GM18519 (cell line): ENCODE data around the gene STMN1.
A peak's percentile ranks its signal among the peaks of the same experiment; 100 is the strongest.

Source experiments
- ATAC-seq: cut with Tn5 transposase; IDR thresholded peaks from one replicate; pipeline ENCODE4 v1.9.1; 2021; ENCODE audit warnings: mild to moderate bottlenecking, moderate library complexity; ENCODE audit not compliant: unreplicated experiment, low FRiP score

Gene STMN1

GRCh38 chr1:25922056-25922970, 16.1 kb upstream of the STMN1 start:
- no peak for ATAC-seq

- ATAC-seq = no peak
These were observed 12.4 kb upstream of the STMN1 start for GRCh38 chr1:25918615-25919014.

GRCh38 chr1:25917996-25918395, 11.8 kb upstream of the STMN1 start:
- no peak for ATAC-seq

- ATAC-seq = no peak
These were observed 10.2 kb upstream of the STMN1 start for GRCh38 chr1:25916460-25916859.

GRCh38 chr1:25914074-25914995, 8.1 kb upstream of the STMN1 start:
- ATAC-seq = no peak

GRCh38 chr1:25913206-25913605, 7.0 kb upstream of the STMN1 start:
- no peak for ATAC-seq

GRCh38 chr1:25912076-25912831, 6.0 kb upstream of the STMN1 start:
- no peak for ATAC-seq

GRCh38 chr1:25911162-25911561, 4.9 kb upstream of the STMN1 start:
- ATAC-seq = no peak

- ATAC-seq = no peak
These were observed 2.8 kb upstream of the STMN1 start for GRCh38 chr1:25909040-25909439.

- ATAC-seq = no peak
These were observed 1.9 kb upstream of the STMN1 start for GRCh38 chr1:25908161-25908560.

GRCh38 chr1:25907601-25908000, 1.4 kb upstream of the STMN1 start:
- no peak for ATAC-seq

GRCh38 chr1:25906644-25907300, 553 bp upstream of the STMN1 start:
- ATAC-seq = no peak

- ATAC-seq = peak; percentile 58
These were observed 1.1 kb downstream of the STMN1 start for GRCh38 chr1:25904943-25905679.

GRCh38 chr1:25903986-25904385, 2.2 kb downstream of the STMN1 start:
- ATAC-seq = no peak

GRCh38 chr1:25902462-25902861, 3.8 kb downstream of the STMN1 start:
- ATAC-seq = no peak

GRCh38 chr1:25900219-25900618, 6.0 kb downstream of the STMN1 start:
- ATAC-seq = no peak

GRCh38 chr1:25899792-25900191, 6.4 kb downstream of the STMN1 start:
- ATAC-seq = no peak

GRCh38 chr1:25898223-25899015, 7.8 kb downstream of the STMN1 start:
- ATAC-seq = no peak

- no peak for ATAC-seq
These were observed 8.5 kb downstream of the STMN1 start for GRCh38 chr1:25897754-25898153.
